ENCODE data around the gene ABCA2. TPM values are rescaled to one million over a fixed set of nuclear protein-coding genes. Genes with fewer than 3 reads are reported as not detected.

The ABCA2 gene
- total and polyA plus RNA-seq, 2 donors from 2014 or later, result 39.2 to 72.1 TPM

- no peak for TF ChIP-seq CTCF (IDR thresholded peaks at IDR 0.05; ENCODE audit: borderline replicate concordance, extremely low read depth, insufficient read depth)
- no peak overlapping the region for H3K4me3 ChIP-seq (ENCODE audit: low read length in 3 of 3)
- H3K4me1 ChIP-seq (ENCODE audit: control insufficient read depth in 2 of 3, insufficient read depth in 2 of 3, low read depth in 1 of 3, low read length in 3 of 3), result peaks cover 0 to 8% (median 0%) of the 10 kb centered on the region in 3 donors
- H3K27ac ChIP-seq (ENCODE audit: low read depth in 2 of 2, low read length in 2 of 2), result no peak overlapping the region
- DNase-seq, result no peak
- H3K9ac ChIP-seq (ENCODE audit: low read length in 3 of 3), result no peak overlapping the region
- no peaks in the 10 kb centered on the region for H3K27me3 ChIP-seq (ENCODE audit: control insufficient read depth, insufficient read depth, low read length)
- no peak for FAIRE-seq
- no peaks in the 10 kb centered on the region for H3K36me3 ChIP-seq (ENCODE audit: control insufficient read depth in 2 of 3, insufficient read depth in 3 of 3, low read length in 3 of 3)
- intact Hi-C loops (cut with DNase I), result no loop called here
- H3K9me3 ChIP-seq (ENCODE audit: control insufficient read depth in 2 of 3, insufficient read depth in 1 of 3, low read length in 3 of 3), result no peaks in the 10 kb centered on the region
These were observed 56.3 kb downstream of the ABCA2 start for GRCh38 chr9:136971746-136972145.

DNA sequence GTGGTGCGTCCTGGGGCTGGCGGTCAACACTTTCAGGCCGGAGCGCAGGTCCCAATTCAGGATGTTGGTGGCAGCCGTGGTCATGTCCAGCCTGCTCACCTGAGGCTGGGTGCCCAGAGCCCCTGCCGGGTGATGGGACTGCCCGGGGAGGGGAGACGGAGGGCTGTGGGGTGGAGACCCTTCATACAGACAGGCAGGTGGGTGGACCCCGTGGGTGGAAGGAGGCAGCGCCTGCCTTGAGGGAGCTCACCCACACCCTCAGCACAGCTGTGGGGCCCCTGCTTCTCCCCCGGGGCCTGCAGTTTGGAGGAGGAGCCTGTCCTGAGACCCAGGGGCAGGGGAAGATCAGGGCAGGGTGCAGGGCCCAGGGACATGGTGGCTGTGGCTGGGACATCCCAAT is 57.7 kb downstream of the ABCA2 start:
- H3K27ac ChIP-seq (ENCODE audit: low read depth in 2 of 2, low read length in 2 of 2), result no peak overlapping the region
- intact Hi-C loops (cut with DNase I), result no loop called here
- FAIRE-seq, result no peak

GRCh38 chr9:136969774-136970173 is 58.3 kb downstream of the ABCA2 start:
- TF ChIP-seq CTCF (IDR thresholded peaks at IDR 0.05; ENCODE audit: borderline replicate concordance, extremely low read depth, insufficient read depth), result no peak
- Histone ChIP-seq H3K36me3 (ENCODE audit: control insufficient read depth in 2 of 3, insufficient read depth in 3 of 3, low read length in 3 of 3) (no peaks in the 10 kb centered on the region), H3K4me3 (ENCODE audit: low read length in 3 of 3) (no peak overlapping the region), H3K4me1 (ENCODE audit: control insufficient read depth in 2 of 3, insufficient read depth in 2 of 3, low read depth in 1 of 3, low read length in 3 of 3) (peaks cover 0 to 3% (median 0%) of the 10 kb centered on the region in 3 donors), H3K9me3 (ENCODE audit: control insufficient read depth in 2 of 3, insufficient read depth in 1 of 3, low read length in 3 of 3) (no peaks in the 10 kb centered on the region), H3K27ac (ENCODE audit: low read depth in 2 of 2, low read length in 2 of 2) (no peak overlapping the region), H3K27me3 (ENCODE audit: control insufficient read depth, insufficient read depth, low read length) (no peaks in the 10 kb centered on the region), H3K9ac (ENCODE audit: low read length in 3 of 3) (no peak overlapping the region)
- intact Hi-C loops (cut with DNase I), result no loop called here
- DNase-seq (no peak), FAIRE-seq (no peak)

More for the DNA sequence above, 57.7 kb downstream of the ABCA2 start:
- Histone ChIP-seq H3K27me3 (ENCODE audit: control insufficient read depth, insufficient read depth, low read length) (no peaks in the 10 kb centered on the region), H3K4me3 (ENCODE audit: low read length in 3 of 3) (no peak overlapping the region), H3K4me1 (ENCODE audit: control insufficient read depth in 2 of 3, insufficient read depth in 2 of 3, low read depth in 1 of 3, low read length in 3 of 3) (peaks cover 0 to 7% (median 0%) of the 10 kb centered on the region in 3 donors), H3K9ac (ENCODE audit: low read length in 3 of 3) (no peak overlapping the region), H3K9me3 (ENCODE audit: control insufficient read depth in 2 of 3, insufficient read depth in 1 of 3, low read length in 3 of 3) (no peaks in the 10 kb centered on the region), H3K36me3 (ENCODE audit: control insufficient read depth in 2 of 3, insufficient read depth in 3 of 3, low read length in 3 of 3) (no peaks in the 10 kb centered on the region)
- DNase-seq, result no peak
- no peak for TF ChIP-seq CTCF (IDR thresholded peaks at IDR 0.05; ENCODE audit: borderline replicate concordance, extremely low read depth, insufficient read depth)

DNA sequence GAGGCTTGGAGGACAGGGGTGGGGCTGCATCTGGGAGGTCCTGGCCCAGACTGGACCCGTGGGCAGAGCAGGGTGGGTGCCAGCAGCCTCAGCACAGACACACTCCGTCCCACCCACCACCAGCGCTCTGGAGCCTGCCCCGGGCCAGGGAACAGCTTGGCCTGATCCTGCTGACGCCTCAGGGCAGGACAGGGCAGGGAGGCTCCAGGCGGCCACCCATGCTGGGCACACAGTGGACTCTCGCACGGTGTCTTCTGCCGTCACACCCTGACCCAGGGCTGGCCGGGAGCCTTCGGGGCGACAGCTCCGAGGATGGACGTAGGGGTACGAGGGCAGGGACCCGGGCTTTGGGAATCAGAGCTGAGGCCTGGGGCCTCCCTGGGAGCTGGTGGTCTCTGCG is 58.9 kb downstream of the ABCA2 start:
- no peak overlapping the region for H3K9ac ChIP-seq (ENCODE audit: low read length in 3 of 3)
- H3K36me3 ChIP-seq (ENCODE audit: control insufficient read depth in 2 of 3, insufficient read depth in 3 of 3, low read length in 3 of 3), result no peaks in the 10 kb centered on the region
- no peaks in the 10 kb centered on the region for H3K9me3 ChIP-seq (ENCODE audit: control insufficient read depth in 2 of 3, insufficient read depth in 1 of 3, low read length in 3 of 3)
- TF ChIP-seq CTCF (IDR thresholded peaks at IDR 0.05; ENCODE audit: borderline replicate concordance, extremely low read depth, insufficient read depth), result no peak
- intact Hi-C loops (cut with DNase I), result no loop called here
- H3K27me3 ChIP-seq (ENCODE audit: control insufficient read depth, insufficient read depth, low read length), result no peaks in the 10 kb centered on the region
- no peak for FAIRE-seq
- H3K27ac ChIP-seq (ENCODE audit: low read depth in 2 of 2, low read length in 2 of 2), result no peak overlapping the region
- H3K4me1 ChIP-seq (ENCODE audit: control insufficient read depth in 2 of 3, insufficient read depth in 2 of 3, low read depth in 1 of 3, low read length in 3 of 3), result peaks cover 0 to 3% (median 0%) of the 10 kb centered on the region in 3 donors
- H3K4me3 ChIP-seq (ENCODE audit: low read length in 3 of 3), result no peak overlapping the region
- DNase-seq, result no peak

Measured in kidney (tissue), 14 donors.